ENCODE data around the gene FAM25C.
"Not testable (repeated sequence)": the region's sequence is repeated elsewhere in the genome, so short reads cannot be mapped to it uniquely, and the experiment has no call there.

- TF ChIP-seq, protein P1, sequence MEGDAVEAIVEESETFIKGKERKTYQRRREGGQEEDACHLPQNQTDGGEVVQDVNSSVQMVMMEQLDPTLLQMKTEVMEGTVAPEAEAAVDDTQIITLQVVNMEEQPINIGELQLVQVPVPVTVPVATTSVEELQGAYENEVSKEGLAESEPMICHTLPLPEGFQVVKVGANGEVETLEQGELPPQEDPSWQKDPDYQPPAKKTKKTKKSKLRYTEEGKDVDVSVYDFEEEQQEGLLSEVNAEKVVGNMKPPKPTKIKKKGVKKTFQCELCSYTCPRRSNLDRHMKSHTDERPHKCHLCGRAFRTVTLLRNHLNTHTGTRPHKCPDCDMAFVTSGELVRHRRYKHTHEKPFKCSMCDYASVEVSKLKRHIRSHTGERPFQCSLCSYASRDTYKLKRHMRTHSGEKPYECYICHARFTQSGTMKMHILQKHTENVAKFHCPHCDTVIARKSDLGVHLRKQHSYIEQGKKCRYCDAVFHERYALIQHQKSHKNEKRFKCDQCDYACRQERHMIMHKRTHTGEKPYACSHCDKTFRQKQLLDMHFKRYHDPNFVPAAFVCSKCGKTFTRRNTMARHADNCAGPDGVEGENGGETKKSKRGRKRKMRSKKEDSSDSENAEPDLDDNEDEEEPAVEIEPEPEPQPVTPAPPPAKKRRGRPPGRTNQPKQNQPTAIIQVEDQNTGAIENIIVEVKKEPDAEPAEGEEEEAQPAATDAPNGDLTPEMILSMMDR (conservative IDR thresholded peaks at IDR 0.05; ENCODE audit: low read depth, low read length) = not testable (repeated sequence)
- not testable (repeated sequence) for TF ChIP-seq RFX5 (IDR thresholded peaks at IDR 0.05; ENCODE audit: low read depth, low read length); ELK1 (IDR thresholded peaks at IDR 0.05; ENCODE audit: borderline replicate concordance, low read depth, low read length); POLR2A (IDR thresholded peaks at IDR 0.05; ENCODE audit: low read depth, low read length); RCOR1 (IDR thresholded peaks at IDR 0.05; ENCODE audit: insufficient replicate concordance, low read length); MXI1 (IDR thresholded peaks at IDR 0.05; ENCODE audit: borderline replicate concordance, low read depth, low read length); MAZ (IDR thresholded peaks at IDR 0.05; ENCODE audit: borderline replicate concordance, low read depth, low read length); BHLHE40 (IDR thresholded peaks at IDR 0.05; ENCODE audit: low read depth, low read length)
- TF ChIP-seq, protein P2, sequence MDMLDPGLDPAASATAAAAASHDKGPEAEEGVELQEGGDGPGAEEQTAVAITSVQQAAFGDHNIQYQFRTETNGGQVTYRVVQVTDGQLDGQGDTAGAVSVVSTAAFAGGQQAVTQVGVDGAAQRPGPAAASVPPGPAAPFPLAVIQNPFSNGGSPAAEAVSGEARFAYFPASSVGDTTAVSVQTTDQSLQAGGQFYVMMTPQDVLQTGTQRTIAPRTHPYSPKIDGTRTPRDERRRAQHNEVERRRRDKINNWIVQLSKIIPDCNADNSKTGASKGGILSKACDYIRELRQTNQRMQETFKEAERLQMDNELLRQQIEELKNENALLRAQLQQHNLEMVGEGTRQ (IDR thresholded peaks at IDR 0.05; ENCODE audit: low read depth, low read length) = not testable (repeated sequence)
Observed at GRCh38 chr10:47991706-47992105, 7.9 kb downstream of the FAM25C start.

Measured in IMR-90 (cell line).